HG03442 (cell line): ENCODE results near the gene COMMD4.
"Not testable (repeated sequence)": the region's sequence is repeated elsewhere in the genome, so short reads cannot be mapped to it uniquely, and the experiment has no call there.

Experiments
- ATAC-seq: cut with Tn5 transposase; IDR thresholded peaks from one replicate; pipeline ENCODE4 v1.9.1; 2021; ENCODE audit warnings: mild to moderate bottlenecking, moderate library complexity; ENCODE audit not compliant: unreplicated experiment

The COMMD4 gene

GRCh38 chr15:75369897-75370581 lies 34.2 kb downstream of the COMMD4 start:
- no peak for ATAC-seq

DNA sequence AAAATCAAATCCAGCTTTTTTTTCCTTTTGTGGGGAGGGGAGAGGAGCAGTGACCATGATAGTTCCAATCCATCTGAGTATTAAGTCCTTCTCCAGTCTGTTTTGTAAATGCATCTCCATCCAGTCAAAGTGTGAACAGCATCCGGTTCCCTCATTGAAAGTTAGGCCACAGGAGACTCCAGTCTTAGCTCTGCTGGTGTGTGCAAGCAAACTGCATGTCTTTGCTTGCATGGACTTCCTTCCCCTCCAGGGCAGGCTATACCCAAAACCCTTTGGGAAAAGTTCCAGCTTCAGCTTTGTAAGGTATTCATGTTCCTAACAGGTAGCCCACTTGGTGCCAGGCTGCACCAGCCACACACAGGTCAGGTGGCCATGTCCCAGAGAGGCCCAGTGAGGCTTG lies 35.6 kb downstream of the COMMD4 start:
- ATAC-seq = no peak

DNA sequence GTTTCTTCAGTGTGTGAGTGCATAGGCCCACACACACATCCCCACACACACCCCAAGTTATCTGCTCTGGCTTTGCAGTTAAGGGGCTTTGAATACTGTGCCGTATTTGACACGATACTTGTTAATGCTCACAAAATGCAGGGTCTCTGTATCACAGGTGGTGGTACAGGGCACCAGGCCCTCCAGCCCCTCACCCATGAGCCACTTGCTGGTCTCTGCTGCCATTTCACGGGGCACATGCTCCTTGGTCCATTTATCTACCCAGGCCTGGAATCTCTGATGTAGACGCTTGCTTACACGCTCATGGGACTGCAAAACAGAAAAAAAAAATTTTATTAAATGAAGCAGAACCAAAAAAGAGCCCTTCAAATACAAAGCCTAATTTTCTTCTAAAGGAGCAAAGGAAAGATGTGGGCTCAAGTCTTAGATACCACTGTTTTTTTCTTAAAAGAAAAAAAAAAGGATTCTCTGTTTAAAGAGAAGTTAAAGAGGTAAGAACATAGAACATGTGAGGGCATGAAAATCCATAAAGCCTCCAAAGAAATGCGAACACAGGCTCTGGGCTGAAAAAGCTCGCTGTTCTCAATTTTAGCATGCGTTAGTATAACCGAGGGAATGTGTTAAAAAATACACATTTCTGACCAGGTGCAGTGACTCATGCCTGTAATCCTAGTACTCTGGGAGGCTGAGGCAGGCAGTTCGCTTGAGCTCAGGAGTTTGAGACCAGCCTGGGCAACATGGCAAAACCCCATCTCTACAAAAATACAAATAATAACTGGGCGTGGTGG lies 36.2 kb downstream of the COMMD4 start:
- no peak for ATAC-seq

DNA sequence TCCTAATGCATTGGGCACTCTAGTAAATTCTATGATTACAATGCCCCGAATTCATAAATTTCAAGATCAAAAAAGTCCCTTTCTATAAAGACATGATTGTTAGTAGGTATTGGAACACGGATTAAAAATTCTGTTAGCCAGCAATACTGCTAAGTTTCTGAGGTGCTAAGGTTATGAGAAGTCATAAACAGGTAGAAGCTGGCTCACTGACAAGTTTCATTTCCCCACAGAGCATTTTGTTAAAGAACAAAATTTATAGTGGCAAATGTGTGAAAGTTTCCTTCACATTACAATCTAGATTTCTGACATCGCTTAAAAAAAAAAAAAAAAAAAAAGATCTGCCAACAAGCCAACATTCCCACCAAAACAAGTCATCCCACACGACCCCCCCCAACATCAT lies 44.9 kb downstream of the COMMD4 start:
- no peak for ATAC-seq

DNA sequence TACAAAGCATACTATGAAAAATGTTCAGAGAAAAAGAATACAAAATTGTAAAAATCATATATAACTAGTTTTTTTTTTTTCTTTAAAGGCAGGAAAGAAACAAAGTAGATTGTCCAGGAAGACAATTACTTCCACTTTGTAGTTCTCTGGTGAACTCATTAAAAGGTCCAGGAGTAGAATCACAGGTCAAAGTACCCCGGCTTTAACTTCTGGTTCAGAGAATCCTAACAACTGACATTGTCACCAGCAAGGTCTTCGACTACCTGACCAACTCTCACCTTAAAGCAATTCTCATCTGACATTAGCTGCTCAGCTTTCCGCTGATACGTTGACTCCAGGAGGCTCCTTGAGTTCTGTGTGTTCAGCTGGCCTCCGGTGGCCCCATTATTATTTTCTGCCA lies 48.1 kb downstream of the COMMD4 start:
- not testable (repeated sequence) for ATAC-seq
